K562 (cell line): ENCODE measurements around the gene ASF1B. TPM values are rescaled to one million over a fixed set of nuclear protein-coding genes. Genes with fewer than 3 reads are reported as not detected.

Experiments
- FOXM1 ChIP-seq, 2 experiments: fragments of 450-650 bp in 1 of 2; sonication (generic) in 1 of 2; formaldehyde crosslinking in 1 of 2; IDR thresholded peaks; 2 replicates each; pipeline versions ENCODE4 v1.6.1 to v1.9.0; 2017 to 2022; ENCODE audit warnings: low read depth in 2 of 2, mild to moderate bottlenecking in 2 of 2, missing genetic modification reagents in 1 of 2, moderate library complexity in 1 of 2
- PTBP1 ChIP-seq: fragments of 200-400 bp; formaldehyde crosslinking; IDR thresholded peaks from 2 replicates; pipeline ENCODE4 v1.6.1; 2017; ENCODE audit warnings: low read depth, low read length
- RREB1 ChIP-seq: fragments of 250-450 bp; sonication (Bioruptor Pico); IDR thresholded peaks from 2 replicates; pipeline ENCODE4 v1.4.0; 2020
- TAF15 ChIP-seq: fragments of 200-400 bp; formaldehyde crosslinking; IDR thresholded peaks from 2 replicates; pipeline ENCODE4 v1.6.1; 2017; ENCODE audit warnings: mild to moderate bottlenecking, low read depth, low read length, moderate library complexity
- WHSC1 ChIP-seq: IDR thresholded peaks from one replicate; pipeline ENCODE4 v1.6.1; 2012; ENCODE audit warnings: low read length, control low read depth, inconsistent platforms
- ZBTB34 ChIP-seq: fragments of 250-450 bp; sonication (Bioruptor Pico); IDR thresholded peaks from 2 replicates; pipeline ENCODE4 v1.8.0; 2021; ENCODE audit warnings: mild to moderate bottlenecking, moderate library complexity
- polyA plus RNA-seq, 8 experiments: library from polyadenylated mRNA; depleted of rRNA in 4 of 8; stranded (reverse) in 5 of 8; unstranded in 3 of 8; fragments of >200 nt; fragmentation: Nextera tagmentation in 2 of 8; fragmentation: Illumina TruSeq in 1 of 8; extraction: Ambion mirVana in 2 of 8; extraction: Trizol in 1 of 8; gene quantifications; 2 replicates each; pipeline versions ENCODE4 v1.2.1 to v1.2.3, GENCODE V29; 2011 to 2014; ENCODE audit warnings: inconsistent platforms in 1 of 8, missing spikeins in 1 of 8
- total RNA-seq, 7 experiments: library from RNA; depleted of rRNA in 6 of 7; stranded (reverse); fragments of >200 nt in 6 of 7; fragmentation: Illumina TruSeq in 2 of 7; extraction: Trizol in 2 of 7; gene quantifications; 2 replicates each; pipeline versions ENCODE4 v1.2.1 to v1.2.3, GENCODE V29; 2011 to 2021; ENCODE audit warnings: low replicate concordance in 1 of 7
- TF ChIP-seq, protein P1 (sequence below): sonication (generic); formaldehyde crosslinking; IDR thresholded peaks from 2 replicates; pipeline ENCODE4 v1.8.0; 2022; ENCODE audit warnings: mild to moderate bottlenecking, missing genetic modification reagents
- TF ChIP-seq, protein P2 (sequence below): fragments of 250-450 bp; sonication (Bioruptor Pico); IDR thresholded peaks from 2 replicates; pipeline ENCODE4 v1.8.0; 2021; ENCODE audit warnings: moderate library complexity, mild to moderate bottlenecking, inconsistent platforms
- TF ChIP-seq, protein P3 (sequence below), 2 experiments: fragments of 450-650 bp; conservative IDR thresholded peaks; 2 replicates each; pipeline ENCODE4 v1.6.1; 2017; ENCODE audit warnings: mild to moderate bottlenecking in 2 of 2, moderate library complexity in 2 of 2
- TF ChIP-seq, protein P4 (sequence below): fragments of 450-650 bp; IDR thresholded peaks from 2 replicates; pipeline ENCODE4 v1.6.1; 2014; ENCODE audit warnings: low read depth, mild to moderate bottlenecking, moderate library complexity, borderline replicate concordance
- TF ChIP-seq, protein P5 (sequence below): sonication (generic); formaldehyde crosslinking; IDR thresholded peaks from 2 replicates; pipeline ENCODE4 v1.5.0; 2020; ENCODE audit warnings: missing genetic modification reagents

ASF1B gene
- total and polyA plus RNA-seq, 9 of the 15 experiments (the other 6 are each of a cell fraction or from before 2014, with no cell fraction given) = 6.0 to 69.4 (median 53.3) TPM

DNA sequence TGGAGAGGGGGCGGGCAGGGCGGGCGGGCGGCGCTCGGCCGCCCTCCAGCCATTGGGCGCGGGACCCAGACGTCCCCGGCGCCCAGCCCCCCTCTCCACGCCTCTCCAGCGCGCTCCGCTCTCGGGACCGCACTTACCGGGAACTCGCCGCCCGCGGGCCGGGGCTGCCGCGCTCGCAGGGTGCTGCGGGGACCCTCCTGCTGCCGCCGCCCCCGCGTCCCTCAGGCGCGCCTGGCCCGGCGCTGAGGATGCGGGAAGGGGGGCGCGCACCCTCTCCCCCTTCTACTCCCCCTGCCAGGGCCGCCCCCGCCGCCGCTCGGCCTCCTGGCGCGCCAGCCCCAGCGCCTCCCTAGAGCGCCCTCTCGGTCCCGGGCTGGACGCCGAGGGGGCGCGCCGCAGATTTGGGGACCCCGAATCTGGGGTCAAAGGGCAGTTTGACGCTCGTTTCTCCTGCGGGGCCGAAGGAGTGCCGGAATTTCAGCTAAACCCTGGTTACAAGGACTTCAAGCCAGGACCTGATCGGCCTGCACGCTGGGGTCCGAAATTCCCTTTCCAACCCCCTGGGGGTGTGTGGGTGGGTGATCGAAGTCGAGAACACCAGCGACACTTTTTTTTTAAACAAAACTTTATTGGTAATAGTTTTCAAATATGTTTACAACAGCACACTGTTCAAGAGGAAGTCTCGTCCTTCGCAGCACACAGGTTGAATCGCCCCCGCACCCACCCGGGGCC is 45.1 kb downstream of the ASF1B start (continued):
- 0 out of 2 replicates have a peak, but pooled peaks have one; percentile 31 for TF ChIP-seq RREB1 (CRISPR knock-in tag)
- TF ChIP-seq, protein P1, sequence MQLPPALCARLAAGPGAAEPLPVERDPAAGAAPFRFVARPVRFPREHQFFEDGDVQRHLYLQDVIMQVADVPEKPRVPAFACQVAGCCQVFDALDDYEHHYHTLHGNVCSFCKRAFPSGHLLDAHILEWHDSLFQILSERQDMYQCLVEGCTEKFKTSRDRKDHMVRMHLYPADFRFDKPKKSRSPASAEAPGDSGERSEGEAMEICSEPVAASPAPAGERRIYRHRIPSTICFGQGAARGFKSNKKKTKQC (CRISPR knock-in tag) = peak; percentile 77
- 0 out of 2 replicates have a peak, but pooled peaks have one; percentile 24 for TF ChIP-seq PTBP1
- TF ChIP-seq, protein P2, sequence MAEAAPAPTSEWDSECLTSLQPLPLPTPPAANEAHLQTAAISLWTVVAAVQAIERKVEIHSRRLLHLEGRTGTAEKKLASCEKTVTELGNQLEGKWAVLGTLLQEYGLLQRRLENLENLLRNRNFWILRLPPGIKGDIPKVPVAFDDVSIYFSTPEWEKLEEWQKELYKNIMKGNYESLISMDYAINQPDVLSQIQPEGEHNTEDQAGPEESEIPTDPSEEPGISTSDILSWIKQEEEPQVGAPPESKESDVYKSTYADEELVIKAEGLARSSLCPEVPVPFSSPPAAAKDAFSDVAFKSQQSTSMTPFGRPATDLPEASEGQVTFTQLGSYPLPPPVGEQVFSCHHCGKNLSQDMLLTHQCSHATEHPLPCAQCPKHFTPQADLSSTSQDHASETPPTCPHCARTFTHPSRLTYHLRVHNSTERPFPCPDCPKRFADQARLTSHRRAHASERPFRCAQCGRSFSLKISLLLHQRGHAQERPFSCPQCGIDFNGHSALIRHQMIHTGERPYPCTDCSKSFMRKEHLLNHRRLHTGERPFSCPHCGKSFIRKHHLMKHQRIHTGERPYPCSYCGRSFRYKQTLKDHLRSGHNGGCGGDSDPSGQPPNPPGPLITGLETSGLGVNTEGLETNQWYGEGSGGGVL = no peak
- TF ChIP-seq, protein P3, sequence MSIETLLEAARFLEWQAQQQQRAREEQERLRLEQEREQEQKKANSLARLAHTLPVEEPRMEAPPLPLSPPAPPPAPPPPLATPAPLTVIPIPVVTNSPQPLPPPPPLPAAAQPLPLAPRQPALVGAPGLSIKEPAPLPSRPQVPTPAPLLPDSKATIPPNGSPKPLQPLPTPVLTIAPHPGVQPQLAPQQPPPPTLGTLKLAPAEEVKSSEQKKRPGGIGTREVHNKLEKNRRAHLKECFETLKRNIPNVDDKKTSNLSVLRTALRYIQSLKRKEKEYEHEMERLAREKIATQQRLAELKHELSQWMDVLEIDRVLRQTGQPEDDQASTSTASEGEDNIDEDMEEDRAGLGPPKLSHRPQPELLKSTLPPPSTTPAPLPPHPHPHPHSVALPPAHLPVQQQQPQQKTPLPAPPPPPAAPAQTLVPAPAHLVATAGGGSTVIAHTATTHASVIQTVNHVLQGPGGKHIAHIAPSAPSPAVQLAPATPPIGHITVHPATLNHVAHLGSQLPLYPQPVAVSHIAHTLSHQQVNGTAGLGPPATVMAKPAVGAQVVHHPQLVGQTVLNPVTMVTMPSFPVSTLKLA (conservative IDR thresholded peaks at IDR 0.05) = peak; percentile 72 to 86; a peak in 3 of 4 replicates
- TF ChIP-seq, protein P4, sequence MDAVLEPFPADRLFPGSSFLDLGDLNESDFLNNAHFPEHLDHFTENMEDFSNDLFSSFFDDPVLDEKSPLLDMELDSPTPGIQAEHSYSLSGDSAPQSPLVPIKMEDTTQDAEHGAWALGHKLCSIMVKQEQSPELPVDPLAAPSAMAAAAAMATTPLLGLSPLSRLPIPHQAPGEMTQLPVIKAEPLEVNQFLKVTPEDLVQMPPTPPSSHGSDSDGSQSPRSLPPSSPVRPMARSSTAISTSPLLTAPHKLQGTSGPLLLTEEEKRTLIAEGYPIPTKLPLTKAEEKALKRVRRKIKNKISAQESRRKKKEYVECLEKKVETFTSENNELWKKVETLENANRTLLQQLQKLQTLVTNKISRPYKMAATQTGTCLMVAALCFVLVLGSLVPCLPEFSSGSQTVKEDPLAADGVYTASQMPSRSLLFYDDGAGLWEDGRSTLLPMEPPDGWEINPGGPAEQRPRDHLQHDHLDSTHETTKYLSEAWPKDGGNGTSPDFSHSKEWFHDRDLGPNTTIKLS = peak; percentile 34; the same call in 1 of the 2 replicates
- TF ChIP-seq ZBTB34 (CRISPR knock-in tag) = no peak
- TF ChIP-seq FOXM1 (IDR thresholded peaks at IDR 0.05; ENCODE audit: low read depth) = peak; percentile 70
- no peak for TF ChIP-seq FOXM1 (CRISPR knock-in tag; IDR thresholded peaks at IDR 0.05; ENCODE audit: low read depth)
- TF ChIP-seq, protein P5, sequence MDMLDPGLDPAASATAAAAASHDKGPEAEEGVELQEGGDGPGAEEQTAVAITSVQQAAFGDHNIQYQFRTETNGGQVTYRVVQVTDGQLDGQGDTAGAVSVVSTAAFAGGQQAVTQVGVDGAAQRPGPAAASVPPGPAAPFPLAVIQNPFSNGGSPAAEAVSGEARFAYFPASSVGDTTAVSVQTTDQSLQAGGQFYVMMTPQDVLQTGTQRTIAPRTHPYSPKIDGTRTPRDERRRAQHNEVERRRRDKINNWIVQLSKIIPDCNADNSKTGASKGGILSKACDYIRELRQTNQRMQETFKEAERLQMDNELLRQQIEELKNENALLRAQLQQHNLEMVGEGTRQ (CRISPR knock-in tag) = no peak
- no peak for TF ChIP-seq TAF15
- no peak for TF ChIP-seq WHSC1
